NCI-H748 (cell line): Measurements from ENCODE around the gene PEX5L.

Experiments
- DNase-seq: peaks from one replicate; lab custom pipeline; 2025; ENCODE audit not compliant: unreplicated experiment; lab: John Stamatoyannopoulos, UW

Gene PEX5L, protein sequence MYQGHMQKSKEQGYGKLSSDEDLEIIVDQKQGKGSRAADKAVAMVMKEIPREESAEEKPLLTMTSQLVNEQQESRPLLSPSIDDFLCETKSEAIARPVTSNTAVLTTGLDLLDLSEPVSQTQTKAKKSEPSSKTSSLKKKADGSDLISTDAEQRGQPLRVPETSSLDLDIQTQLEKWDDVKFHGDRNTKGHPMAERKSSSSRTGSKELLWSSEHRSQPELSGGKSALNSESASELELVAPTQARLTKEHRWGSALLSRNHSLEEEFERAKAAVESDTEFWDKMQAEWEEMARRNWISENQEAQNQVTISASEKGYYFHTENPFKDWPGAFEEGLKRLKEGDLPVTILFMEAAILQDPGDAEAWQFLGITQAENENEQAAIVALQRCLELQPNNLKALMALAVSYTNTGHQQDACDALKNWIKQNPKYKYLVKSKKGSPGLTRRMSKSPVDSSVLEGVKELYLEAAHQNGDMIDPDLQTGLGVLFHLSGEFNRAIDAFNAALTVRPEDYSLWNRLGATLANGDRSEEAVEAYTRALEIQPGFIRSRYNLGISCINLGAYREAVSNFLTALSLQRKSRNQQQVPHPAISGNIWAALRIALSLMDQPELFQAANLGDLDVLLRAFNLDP

GRCh38 chr3:180036671-180037455, at the start of gene PEX5L:
PEX5L (minus strand) TSS chr3:180036937; CDS start chr3:180036599, 338 bp downstream.
- DNase-seq = peak; percentile 91

DNA sequence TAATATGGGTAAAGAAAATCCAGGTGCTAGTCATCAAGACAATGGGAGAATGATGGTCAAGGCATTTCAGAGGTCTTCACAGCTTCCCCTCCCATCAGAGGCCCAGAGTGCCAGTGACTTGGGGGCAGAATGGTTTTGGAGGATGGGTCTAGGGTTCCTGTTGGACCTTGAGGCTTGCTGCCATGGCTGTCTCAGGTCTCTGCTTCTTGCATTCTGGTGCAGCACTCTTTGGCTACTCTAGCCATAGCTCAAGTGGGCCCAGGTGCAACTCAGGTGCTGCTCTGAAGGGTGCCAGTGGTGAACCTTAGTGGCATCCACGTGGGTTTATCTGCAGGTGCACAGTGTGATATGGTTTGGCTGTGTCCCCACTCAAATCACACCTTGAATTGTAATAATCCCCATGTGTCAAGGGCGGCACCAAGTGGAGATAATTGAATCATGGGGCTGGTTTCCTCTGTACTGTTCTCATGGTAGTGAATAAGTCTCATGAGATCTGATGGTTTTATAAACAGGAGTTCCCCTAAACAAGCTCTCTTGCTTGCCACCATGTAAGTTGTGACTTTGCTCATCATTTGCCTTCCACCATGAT, 48.5 kb upstream of the PEX5L start:
- peak; percentile 45 for DNase-seq

- DNase-seq = no peak
Measured at GRCh38 chr3:180082699-180083098, 46.0 kb upstream of the PEX5L start.

DNA sequence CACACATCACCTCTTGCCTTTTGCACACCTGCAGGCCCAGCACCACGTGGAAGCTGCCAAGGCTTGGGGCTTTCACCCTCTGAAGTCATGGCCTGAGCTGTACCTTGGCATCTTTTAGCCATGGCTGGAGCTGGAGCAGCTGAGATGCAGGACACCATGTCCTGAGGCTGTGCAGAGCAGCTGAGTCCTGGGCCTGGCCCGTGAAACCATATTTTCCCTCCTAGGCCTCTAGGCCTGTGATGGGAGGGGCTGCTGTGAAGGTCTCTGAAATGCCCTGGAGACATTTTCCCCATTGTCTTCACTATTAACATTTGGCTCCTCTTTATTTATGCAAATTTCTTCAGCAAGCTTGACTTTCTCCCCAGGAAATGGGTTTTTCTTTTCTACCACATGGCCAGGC, 41.9 kb upstream of the PEX5L start:
- DNase-seq = no peak

GRCh38 chr3:180073561-180073960, 36.8 kb upstream of the PEX5L start:
- no peak for DNase-seq

GRCh38 chr3:180072786-180073185, 36.0 kb upstream of the PEX5L start:
- no peak for DNase-seq

GRCh38 chr3:180070925-180071324, 34.2 kb upstream of the PEX5L start:
- no peak for DNase-seq

DNA sequence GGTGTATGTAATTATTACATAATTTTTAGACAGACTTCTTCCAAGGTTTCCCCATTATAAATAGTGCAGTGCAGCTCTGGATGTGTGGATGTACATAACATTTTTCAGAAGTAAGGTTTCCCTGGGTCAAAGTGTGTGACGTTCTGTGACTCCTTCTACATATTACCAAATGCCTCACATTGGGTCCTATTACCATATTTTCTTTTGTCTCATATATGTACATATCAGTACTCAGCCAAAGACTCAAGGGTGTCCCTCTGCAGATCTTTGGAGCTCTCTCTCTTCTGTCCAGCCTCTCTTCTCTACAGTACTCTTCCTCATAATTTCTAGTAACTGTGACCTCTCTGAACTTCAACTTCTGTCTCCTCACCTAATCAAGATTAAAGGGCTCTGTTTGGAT, 31.3 kb upstream of the PEX5L start:
- DNase-seq = no peak

DNA sequence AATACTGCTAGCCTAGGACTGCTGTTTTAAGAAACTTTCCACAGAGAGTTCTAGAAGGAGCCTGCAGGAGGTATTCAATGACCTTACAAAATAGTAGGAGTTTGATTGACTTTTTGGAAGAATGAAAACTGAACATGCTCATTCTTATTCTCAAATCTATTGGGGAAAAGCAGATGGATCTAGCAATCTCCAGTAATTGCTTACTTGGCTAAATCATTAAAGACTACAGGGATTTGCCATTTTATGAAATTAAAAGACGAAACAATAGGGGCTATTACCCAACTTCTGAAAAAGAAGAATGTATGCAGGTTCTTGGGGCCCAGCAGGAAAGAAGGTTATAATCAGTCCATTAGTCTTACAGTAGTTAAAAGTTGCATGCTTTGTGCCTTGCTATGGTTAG, 29.9 kb upstream of the PEX5L start:
- no peak for DNase-seq

- DNase-seq = peak; percentile 26
Measured at GRCh38 chr3:180063783-180064182, 27.0 kb upstream of the PEX5L start.

- no peak for DNase-seq
Measured at GRCh38 chr3:180062771-180063170, 26.0 kb upstream of the PEX5L start.

DNA sequence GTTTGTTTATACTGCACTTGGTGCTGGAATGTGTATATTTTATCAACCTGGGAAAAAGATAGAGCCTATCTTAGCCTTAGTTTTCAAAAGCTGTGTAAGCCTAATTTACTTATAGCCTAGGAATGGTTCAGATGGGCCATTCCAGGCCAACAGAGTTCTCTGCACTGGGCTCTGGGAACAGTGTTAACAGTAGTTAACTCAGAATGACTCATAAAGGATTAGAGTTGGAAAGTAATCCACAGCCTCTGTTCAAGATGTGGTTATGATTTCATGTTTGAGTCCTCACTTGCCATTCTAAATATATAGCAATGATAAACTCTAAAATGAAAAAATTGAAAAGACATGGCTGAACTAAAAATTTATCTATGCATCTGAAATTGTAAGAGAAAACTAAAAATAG, 22.6 kb upstream of the PEX5L start:
- no peak for DNase-seq

GRCh38 chr3:180058238-180058637, 21.5 kb upstream of the PEX5L start:
- no peak for DNase-seq

DNA sequence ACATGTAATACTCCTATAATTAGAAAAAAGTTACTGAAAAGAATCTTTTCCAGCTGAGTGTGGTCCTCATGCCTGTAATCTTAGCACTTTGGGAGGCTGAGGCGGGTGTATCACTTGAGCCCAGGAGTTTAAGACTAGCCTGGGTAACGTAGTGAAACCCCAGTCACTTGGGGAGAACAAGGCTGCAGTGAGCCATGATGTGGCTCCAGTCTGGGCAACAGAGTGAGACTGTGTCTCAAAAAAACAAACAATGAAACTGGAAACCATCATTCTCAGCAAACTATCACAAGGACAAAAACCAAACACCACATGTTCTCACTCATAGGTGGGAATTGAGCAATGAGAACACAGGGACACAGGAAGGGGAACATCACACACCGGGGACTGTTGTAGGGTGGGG, 18.9 kb upstream of the PEX5L start:
- peak; percentile 2 for DNase-seq

DNA sequence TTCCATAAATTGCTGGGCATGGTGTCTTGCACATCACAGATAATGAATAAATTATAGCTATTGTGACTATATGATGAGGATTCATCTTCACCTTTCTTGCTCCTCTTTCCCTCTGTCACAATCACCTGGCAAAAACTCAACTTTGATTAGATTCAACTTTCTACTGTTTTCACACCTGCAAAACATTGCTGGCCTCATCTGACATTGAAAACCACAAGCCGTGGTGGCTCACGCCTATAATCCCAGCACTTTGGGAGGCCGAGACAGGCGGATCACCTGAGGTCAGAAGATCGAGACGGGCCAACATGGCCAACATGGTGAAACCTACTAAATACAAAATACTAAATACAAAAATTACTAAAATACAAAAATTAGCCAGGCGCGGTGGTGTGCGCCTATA, 12.7 kb upstream of the PEX5L start:
- no peak for DNase-seq

DNA sequence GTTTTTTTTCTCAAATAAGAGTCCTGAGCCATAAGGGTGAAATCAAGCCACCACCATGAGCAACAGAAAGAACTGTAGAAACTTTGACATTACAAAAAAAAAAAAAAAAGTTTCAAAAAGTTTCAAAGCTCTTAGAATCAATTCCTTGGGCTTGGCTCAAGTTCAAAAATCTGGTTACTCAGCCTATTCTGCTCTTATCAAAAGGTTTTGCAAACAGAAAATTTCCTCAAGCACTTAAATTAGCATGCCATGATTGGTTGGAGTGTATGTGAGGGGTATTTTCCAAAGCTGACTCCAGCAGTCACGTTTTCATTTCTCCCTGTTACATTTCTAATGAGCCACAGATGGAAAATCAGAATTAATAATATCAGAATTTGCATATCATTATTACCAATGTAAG, 12.1 kb upstream of the PEX5L start:
- DNase-seq = no peak

DNA sequence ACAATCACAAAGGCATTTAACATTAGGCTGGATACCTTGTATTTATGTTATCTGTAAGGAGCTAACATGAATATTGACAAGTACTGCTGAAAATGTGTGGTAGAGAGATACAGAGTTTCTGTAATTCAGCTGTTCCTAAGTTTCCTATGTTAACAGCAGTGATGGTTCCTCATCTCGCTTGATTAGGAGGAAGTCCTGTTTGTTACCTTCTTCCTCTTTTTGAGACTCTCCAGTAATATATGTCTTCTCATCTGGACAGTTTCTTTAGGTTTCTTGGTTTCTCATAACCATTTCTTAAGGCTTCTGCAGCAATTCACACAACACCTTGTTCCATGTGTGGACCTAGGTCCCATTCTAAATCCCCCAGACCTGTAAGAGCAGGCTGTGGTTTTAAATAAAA, 11.4 kb upstream of the PEX5L start:
- DNase-seq = no peak

- DNase-seq = no peak
Measured at GRCh38 chr3:180040966-180041365, 4.2 kb upstream of the PEX5L start.

DNA sequence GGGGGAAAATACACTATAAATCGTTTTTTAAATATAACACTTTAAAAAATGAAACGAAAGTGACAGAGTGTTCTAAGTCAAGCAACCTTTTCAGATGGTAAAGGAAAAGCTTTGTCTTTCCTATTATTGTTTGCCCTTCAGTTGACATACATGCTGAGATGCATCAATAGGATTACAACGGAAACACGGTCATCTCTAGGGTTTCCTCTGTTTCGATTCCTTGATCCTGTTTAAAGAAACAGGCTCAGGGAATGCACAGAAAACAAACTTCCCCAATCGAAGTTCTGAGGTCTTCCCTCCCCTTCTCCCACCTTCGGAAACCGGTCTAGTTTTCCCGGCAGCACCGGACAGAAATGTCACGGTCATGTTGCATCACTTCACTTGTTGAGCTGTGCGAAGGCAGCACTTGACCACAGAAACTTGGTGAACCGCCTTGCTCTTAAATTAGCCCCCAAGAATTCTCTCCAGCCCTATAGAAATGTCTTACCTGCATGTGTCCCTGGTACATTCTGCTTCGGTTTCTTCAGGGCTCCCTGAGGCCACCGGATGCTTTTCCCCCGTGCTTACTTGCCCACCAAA, 556 bp downstream of the PEX5L start:
- DNase-seq = peak; percentile 42

- no peak for DNase-seq
Measured at GRCh38 chr3:180026997-180027396, 9.7 kb downstream of the PEX5L start.

GRCh38 chr3:180018543-180018942, 18.2 kb downstream of the PEX5L start:
- no peak for DNase-seq
